ENCODE results near the gene PEX19.

GRCh38 chr1:160284220-160284781, 632 bp downstream of the PEX19 start:
- TF ChIP-seq CTCF (IDR thresholded peaks at IDR 0.05) (no peak), POLR2A (IDR thresholded peaks at IDR 0.05) (no peak)

Measured in uterus (tissue), 2 donors.